H9 (cell line): ENCODE data around the gene CALHM5. TPM values are rescaled to one million over a fixed set of nuclear protein-coding genes. Genes with fewer than 3 reads are reported as not detected.

Experiments
- DNase-seq: peaks from one replicate; pipeline ENCODE4 v3.0.0-alpha.2; 2017
- H2AFZ ChIP-seq: one replicate; pipeline ENCODE4 v1.6.1; 2013; ENCODE audit warnings: mild to moderate bottlenecking, low read length, control low read depth, moderate library complexity
- H2AK5ac ChIP-seq: 2 replicates; pipeline ENCODE4 v1.6.1; 2013; ENCODE audit warnings: low read length, control low read depth, mixed read lengths; ENCODE audit not compliant: insufficient read length
- H2BK120ac ChIP-seq: one replicate; pipeline ENCODE4 v1.6.1; 2013; ENCODE audit warnings: low read depth, mild to moderate bottlenecking, low read length, control low read depth, inconsistent platforms; ENCODE audit not compliant: poor library complexity, severe bottlenecking
- H2BK12ac ChIP-seq: 2 replicates; pipeline ENCODE4 v1.6.1; 2013; ENCODE audit warnings: low read length, control low read depth, mixed read lengths, low read depth; ENCODE audit not compliant: insufficient read length
- H2BK15ac ChIP-seq: 2 replicates; pipeline ENCODE4 v1.6.1; 2013; ENCODE audit warnings: low read depth, low read length, control low read depth
- H2BK20ac ChIP-seq: one replicate; pipeline ENCODE4 v1.6.1; 2013; ENCODE audit warnings: low read depth, mild to moderate bottlenecking, low read length, control low read depth, inconsistent platforms; ENCODE audit not compliant: poor library complexity, severe bottlenecking
- H2BK5ac ChIP-seq: 2 replicates; pipeline ENCODE4 v1.6.1; 2013; ENCODE audit warnings: low read length, control low read depth, mixed read lengths; ENCODE audit not compliant: insufficient read length
- H3K14ac ChIP-seq: 2 replicates; pipeline ENCODE4 v1.6.1; 2013; ENCODE audit warnings: low read length, control low read depth; ENCODE audit not compliant: insufficient read depth
- H3K18ac ChIP-seq: 2 replicates; pipeline ENCODE4 v1.6.1; 2013; ENCODE audit warnings: low read depth, mild to moderate bottlenecking, mixed read lengths, low read length, control low read depth; ENCODE audit not compliant: insufficient read length
- H3K23ac ChIP-seq: 2 replicates; pipeline ENCODE4 v1.6.1; 2013; ENCODE audit warnings: low read length, control low read depth, mixed read lengths, low read depth; ENCODE audit not compliant: insufficient read length
- H3K23me2 ChIP-seq: 2 replicates; pipeline ENCODE4 v1.6.1; 2013; ENCODE audit warnings: low read depth, mild to moderate bottlenecking, mixed read lengths, low read length, control low read depth; ENCODE audit not compliant: insufficient read length, poor library complexity, severe bottlenecking
- H3K27ac ChIP-seq: 2 replicates; pipeline ENCODE4 v1.5.1; 2013; ENCODE audit warnings: low read length, control low read depth, mixed read lengths, low read depth; ENCODE audit not compliant: insufficient read length
- H3K27me3 ChIP-seq: 2 replicates; pipeline ENCODE4 v1.6.1; 2013; ENCODE audit warnings: low read length, control low read depth, inconsistent platforms; ENCODE audit not compliant: insufficient read depth
- H3K4ac ChIP-seq: 2 replicates; pipeline ENCODE4 v1.6.1; 2013; ENCODE audit warnings: low read depth, mild to moderate bottlenecking, control low read depth, inconsistent platforms, low read length, moderate library complexity
- H3K4me1 ChIP-seq: 2 replicates; pipeline ENCODE4 v1.6.1; 2013; ENCODE audit warnings: low read length, control low read depth, inconsistent platforms; ENCODE audit not compliant: insufficient read depth
- H3K4me2 ChIP-seq: 2 replicates; pipeline ENCODE4 v1.6.1; 2013; ENCODE audit warnings: low read length, control low read depth, mixed read lengths; ENCODE audit not compliant: insufficient read length, insufficient read depth
- H3K56ac ChIP-seq: 2 replicates; pipeline ENCODE4 v1.6.1; 2013; ENCODE audit warnings: low read depth, mild to moderate bottlenecking, mixed read lengths, low read length, control low read depth; ENCODE audit not compliant: insufficient read length
- H3K79me1 ChIP-seq: 2 replicates; pipeline ENCODE4 v1.6.1; 2013; ENCODE audit warnings: low read depth, mild to moderate bottlenecking, moderate library complexity, low read length, control low read depth, inconsistent platforms; ENCODE audit not compliant: insufficient read depth, poor library complexity, severe bottlenecking
- H3K79me2 ChIP-seq: 2 replicates; pipeline ENCODE4 v1.6.1; 2013; ENCODE audit warnings: low read length, control low read depth, inconsistent platforms; ENCODE audit not compliant: insufficient read depth
- H3K9ac ChIP-seq: 2 replicates; pipeline ENCODE4 v1.6.1; 2013; ENCODE audit warnings: low read length, control low read depth, mixed read lengths; ENCODE audit not compliant: insufficient read length; ENCODE audit errors: extremely low read depth
- H3K9me3 ChIP-seq: one replicate; pipeline ENCODE4 v1.6.1; 2013; ENCODE audit warnings: low read depth, low read length, inconsistent platforms; ENCODE audit not compliant: control insufficient read depth
- H3T11ph ChIP-seq: one replicate; pipeline ENCODE4 v1.6.1; 2013; ENCODE audit warnings: mild to moderate bottlenecking, low read length, control low read depth, inconsistent platforms
- H4K20me1 ChIP-seq: one replicate; pipeline ENCODE4 v1.6.1; 2013; ENCODE audit not compliant: control insufficient read depth, insufficient read length, insufficient read depth
- H4K5ac ChIP-seq: 2 replicates; pipeline ENCODE4 v1.6.1; 2013; ENCODE audit warnings: low read depth, mild to moderate bottlenecking, mixed read lengths, low read length, control low read depth; ENCODE audit not compliant: insufficient read length
- H4K8ac ChIP-seq: replicated peaks from 2 replicates; pipeline ENCODE4 v1.6.1; 2013; ENCODE audit warnings: low read length, control low read depth, mixed read lengths, low read depth; ENCODE audit not compliant: insufficient read length
- H4K91ac ChIP-seq: 2 replicates; pipeline ENCODE4 v1.6.1; 2013; ENCODE audit warnings: low read depth, mild to moderate bottlenecking, moderate library complexity, mixed read lengths, low read length, control low read depth; ENCODE audit not compliant: insufficient read length
- H3K27ac Mint-ChIP-seq, 3 experiments: 2 replicates in 2 of 3; 3 replicates in 1 of 3; pipeline ENCODE4 v1.8.0; 2020 to 2021; ENCODE audit warnings: mixed read lengths in 3 of 3, mild to moderate bottlenecking in 1 of 3, moderate library complexity in 1 of 3
- H3K27me3 Mint-ChIP-seq: 2 replicates; pipeline ENCODE4 v1.8.0; 2021; ENCODE audit warnings: low read depth, mild to moderate bottlenecking, moderate library complexity, mixed read lengths
- H3K36me3 Mint-ChIP-seq, 3 experiments: 2 replicates in 2 of 3; 3 replicates in 1 of 3; pipeline ENCODE4 v1.8.0; 2020 to 2021; ENCODE audit warnings: low read depth in 3 of 3, mixed read lengths in 3 of 3; ENCODE audit not compliant: insufficient read depth in 1 of 3
- H3K4me1 Mint-ChIP-seq, 2 experiments: 2 replicates each; pipeline ENCODE4 v1.8.0; 2020; ENCODE audit warnings: mixed read lengths in 2 of 2
- H3K4me3 Mint-ChIP-seq, 2 experiments: 2 replicates in 1 of 2; 3 replicates in 1 of 2; pipeline ENCODE4 v1.8.0; 2020 to 2021; ENCODE audit warnings: mild to moderate bottlenecking in 2 of 2, mixed read lengths in 2 of 2, moderate library complexity in 1 of 2
- H3K9me3 Mint-ChIP-seq, 2 experiments: 2 replicates in 1 of 2; 3 replicates in 1 of 2; pipeline ENCODE4 v1.8.0; 2020; ENCODE audit warnings: mild to moderate bottlenecking in 2 of 2, mixed read lengths in 2 of 2, moderate library complexity in 1 of 2
- WGBS: extraction: QIAGEN DNeasy Blood & Tissue Kit; methylation state at CpG from one replicate; pipeline ENCODE4 v1.1.7; 2013; ENCODE audit warnings: missing lambda C conversion rate, low lambda C conversion rate, mixed read lengths; ENCODE audit not compliant: insufficient read length; ENCODE audit errors: extremely low coverage; 5-methylcytosine and 5-hydroxymethylcytosine counted together
- long read RNA-seq: library from polyadenylated mRNA; unstranded; transcript quantifications from one replicate; pipeline ENCODE4 v2.0.0, GENCODE V29; 2020
- total RNA-seq: library from RNA; stranded (reverse); gene quantifications from 2 replicates; pipeline ENCODE4 v1.2.1, GENCODE V29; 2021
- TF ChIP-seq, protein P1 (sequence below): fragments of 200-600 bp; sonication (generic); conservative IDR thresholded peaks from 3 replicates; pipeline ENCODE4 v1.8.0; 2021; ENCODE audit warnings: antibody characterized with exemption, mild to moderate bottlenecking

CALHM5 gene, protein sequence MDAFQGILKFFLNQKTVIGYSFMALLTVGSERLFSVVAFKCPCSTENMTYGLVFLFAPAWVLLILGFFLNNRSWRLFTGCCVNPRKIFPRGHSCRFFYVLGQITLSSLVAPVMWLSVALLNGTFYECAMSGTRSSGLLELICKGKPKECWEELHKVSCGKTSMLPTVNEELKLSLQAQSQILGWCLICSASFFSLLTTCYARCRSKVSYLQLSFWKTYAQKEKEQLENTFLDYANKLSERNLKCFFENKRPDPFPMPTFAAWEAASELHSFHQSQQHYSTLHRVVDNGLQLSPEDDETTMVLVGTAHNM
- total RNA-seq, result 0.02 and 0.09 TPM in 2 replicates
- long read RNA-seq, result 0 reads

DNA sequence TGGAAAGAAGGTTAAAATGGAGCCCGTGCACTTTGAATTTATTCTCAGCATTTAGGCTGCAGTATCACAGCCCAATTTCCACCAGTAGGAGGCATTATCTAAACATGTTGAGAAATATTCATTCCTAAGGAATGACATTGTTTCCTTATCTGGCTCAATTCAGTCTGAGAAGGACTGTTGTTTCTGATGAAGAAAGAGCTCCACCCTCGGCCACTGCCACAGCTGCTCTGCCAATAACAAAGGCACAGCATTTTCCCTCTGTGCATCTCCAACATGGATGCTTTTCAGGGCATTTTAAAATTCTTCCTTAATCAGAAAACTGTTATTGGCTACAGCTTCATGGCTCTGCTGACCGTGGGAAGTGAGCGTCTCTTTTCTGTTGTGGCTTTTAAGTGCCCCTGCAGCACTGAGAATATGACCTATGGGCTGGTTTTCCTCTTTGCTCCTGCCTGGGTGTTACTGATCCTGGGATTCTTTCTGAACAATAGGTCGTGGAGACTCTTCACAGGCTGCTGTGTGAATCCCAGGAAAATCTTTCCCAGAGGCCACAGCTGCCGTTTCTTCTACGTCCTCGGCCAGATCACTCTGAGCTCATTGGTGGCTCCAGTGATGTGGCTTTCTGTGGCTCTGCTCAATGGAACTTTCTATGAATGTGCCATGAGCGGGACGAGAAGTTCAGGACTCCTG lies at the start of gene CALHM5:
Gene CALHM5, plus strand, starts transcription at position 216 of the 687 bp plus-strand sequence. Its CDS starts 58 bp downstream, at position 274.
- Histone ChIP-seq H3T11ph (no peak within 1 kb of the TSS), H3K4ac (no peak within 1 kb of the TSS), H3K27ac (no peak within 1 kb of the TSS), H2BK20ac (no peak within 1 kb of the TSS), H3K56ac (no peak within 1 kb of the TSS), H3K4me1 (peaks cover 4% of the 10 kb centered on the region; the same call in 1 of the 2 replicates), H3K23me2 (no peaks in the 10 kb centered on the region), H3K9me3 (no peaks in the 10 kb centered on the region), H3K4me2 (no peak within 1 kb of the TSS), H3K18ac (peak within 1 kb of the TSS; percentile 35), H4K20me1 (no peaks in the 10 kb centered on the region), H3K9ac (peak within 1 kb of the TSS; percentile 20), H3K14ac (no peak within 1 kb of the TSS), H2BK120ac (no peak within 1 kb of the TSS), H4K91ac (no peak within 1 kb of the TSS), H2BK5ac (no peak within 1 kb of the TSS), H3K27me3 (no peaks in the 10 kb centered on the region), H4K8ac (no peak within 1 kb of the TSS), H3K79me2 (no peaks in the 10 kb centered on the region), H2BK15ac (no peak within 1 kb of the TSS), H3K23ac (no peak within 1 kb of the TSS), H2BK12ac (no peak within 1 kb of the TSS), H4K5ac (peak within 1 kb of the TSS; percentile 34), H2AK5ac (no peak within 1 kb of the TSS), H2AFZ (peak within 1 kb of the TSS; percentile 76), H3K79me1 (no peaks in the 10 kb centered on the region)
- Mint-ChIP-seq H3K4me3 (no peak within 1 kb of the TSS), H3K4me1 (peaks cover 11 to 18% of the 10 kb centered on the region in 2 experiments), H3K27me3 (no peaks in the 10 kb centered on the region; the same call in 1 of the 2 replicates), H3K36me3 (peaks cover 0 to 6% (median 2%) of the 10 kb centered on the region in 3 experiments; a peak in 1 of 7 replicates), H3K9me3 (peaks cover 0 to 7% of the 10 kb centered on the region in 2 experiments; a peak in 3 of 5 replicates), H3K27ac (peak within 1 kb of the TSS; percentile 3 to 82 (median 74); a peak in 4 of 7 replicates)
- WGBS, result no CpG with 5 or more reads among the region's 10 CpGs
- DNase-seq, result peak; percentile 36
- TF ChIP-seq, protein P1, sequence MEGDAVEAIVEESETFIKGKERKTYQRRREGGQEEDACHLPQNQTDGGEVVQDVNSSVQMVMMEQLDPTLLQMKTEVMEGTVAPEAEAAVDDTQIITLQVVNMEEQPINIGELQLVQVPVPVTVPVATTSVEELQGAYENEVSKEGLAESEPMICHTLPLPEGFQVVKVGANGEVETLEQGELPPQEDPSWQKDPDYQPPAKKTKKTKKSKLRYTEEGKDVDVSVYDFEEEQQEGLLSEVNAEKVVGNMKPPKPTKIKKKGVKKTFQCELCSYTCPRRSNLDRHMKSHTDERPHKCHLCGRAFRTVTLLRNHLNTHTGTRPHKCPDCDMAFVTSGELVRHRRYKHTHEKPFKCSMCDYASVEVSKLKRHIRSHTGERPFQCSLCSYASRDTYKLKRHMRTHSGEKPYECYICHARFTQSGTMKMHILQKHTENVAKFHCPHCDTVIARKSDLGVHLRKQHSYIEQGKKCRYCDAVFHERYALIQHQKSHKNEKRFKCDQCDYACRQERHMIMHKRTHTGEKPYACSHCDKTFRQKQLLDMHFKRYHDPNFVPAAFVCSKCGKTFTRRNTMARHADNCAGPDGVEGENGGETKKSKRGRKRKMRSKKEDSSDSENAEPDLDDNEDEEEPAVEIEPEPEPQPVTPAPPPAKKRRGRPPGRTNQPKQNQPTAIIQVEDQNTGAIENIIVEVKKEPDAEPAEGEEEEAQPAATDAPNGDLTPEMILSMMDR, result peak; percentile 66
